A549 (cell line): Measurements from ENCODE around the gene LETM1. TPM values are rescaled to one million over a fixed set of nuclear protein-coding genes. Genes with fewer than 3 reads are reported as not detected.
"Not testable (repeated sequence)": the region's sequence is repeated elsewhere in the genome, so short reads cannot be mapped to it uniquely, and the experiment has no call there.

Experiments used
- ATAC-seq, 2 experiments: fragments of 200-7000 bp in 1 of 2; fragments of >200 bp in 1 of 2; cut with Nextera tagmentation in 1 of 2; cut with Tn5 transposase in 1 of 2; 3 replicates each; pipeline versions ENCODE4 v1.8.0 to v1.9.1; 2018 to 2020; ENCODE audit warnings: mild to moderate bottlenecking in 1 of 2, moderate library complexity in 1 of 2
- CTCF ChIA-PET: fragments of 300-600 bp; sonication (Branson Sonifier 250); formaldehyde crosslinking; extraction: SDS; loops from one replicate; lab custom pipeline; 2021; ENCODE audit warnings: antibody characterized with exemption, inconsistent platforms; lab: Yijun Ruan, JAX
- POLR2A ChIA-PET: fragments of 350-600 bp; formaldehyde crosslinking; extraction: SDS; loops from one replicate; lab custom pipeline; 2021; ENCODE audit warnings: antibody characterized with exemption, inconsistent platforms; lab: Yijun Ruan, JAX
- DNase-seq, 2 experiments: peaks; one replicate each; pipeline versions ENCODE4 v3.0.0 to v3.0.0-alpha.2; 2011 to 2016; ENCODE audit warnings: low read depth in 1 of 2, low spot score in 1 of 2
- FAIRE-seq: peaks from 2 replicates; lab custom pipeline; 2011; peaks lifted over from hg19 to GRCh38; lab: Jason Lieb, UNC
- H3K27ac ChIP-seq, 2 experiments: fragments of >200 bp; sonication (Bioruptor Twin); formaldehyde crosslinking; 3 replicates each; pipeline ENCODE4 v1.5.1; 2016 to 2017
- H3K4me1 ChIP-seq: fragments of >200 bp; sonication (Bioruptor Twin); formaldehyde crosslinking; 3 replicates; pipeline ENCODE4 v1.6.1; 2016
- H3K4me2 ChIP-seq: fragments of >200 bp; sonication (Bioruptor Twin); formaldehyde crosslinking; 3 replicates; pipeline ENCODE4 v1.6.1; 2016
- H3K4me3 ChIP-seq: fragments of >200 bp; sonication (Bioruptor Twin); formaldehyde crosslinking; 3 replicates; pipeline ENCODE4 v1.5.1; 2016
- H3K9me3 ChIP-seq: fragments of >200 bp; sonication (Bioruptor Twin); formaldehyde crosslinking; 3 replicates; pipeline ENCODE4 v1.6.1; 2016
- CHD2 ChIP-seq: fragments of 150-350 bp; IDR thresholded peaks from 2 replicates; pipeline ENCODE4 v1.6.1; 2014; ENCODE audit warnings: low read length; ENCODE audit not compliant: partially characterized antibody
- EHF ChIP-seq: fragments of 250-450 bp; sonication (Bioruptor Pico); IDR thresholded peaks from 2 replicates; pipeline ENCODE4 v1.5.0; 2020; ENCODE audit warnings: mild to moderate bottlenecking
- EHMT2 ChIP-seq: fragments of 200-600 bp; sonication (generic); IDR thresholded peaks from 2 replicates; pipeline ENCODE4 v1.6.1; 2016; ENCODE audit warnings: antibody characterized with exemption, low read depth, mild to moderate bottlenecking, moderate library complexity
- EP300 ChIP-seq, 2 experiments: fragments of >200 bp; sonication (Bioruptor Twin); formaldehyde crosslinking; IDR thresholded peaks; 2 replicates in 1 of 2; 3 replicates in 1 of 2; pipeline ENCODE4 v1.6.1; 2016 to 2017
- FOSB ChIP-seq: fragments of 250-450 bp; sonication (Bioruptor Pico); IDR thresholded peaks from 2 replicates; pipeline ENCODE4 v1.5.0; 2020; ENCODE audit warnings: mild to moderate bottlenecking, moderate library complexity
- HDAC2 ChIP-seq: fragments of 200-600 bp; sonication (generic); IDR thresholded peaks from 2 replicates; pipeline ENCODE4 v1.6.1; 2016
- HEYL ChIP-seq: fragments of 250-450 bp; sonication (Bioruptor Pico); IDR thresholded peaks from 2 replicates; pipeline ENCODE4 v1.8.0; 2021; ENCODE audit warnings: mild to moderate bottlenecking, moderate library complexity
- MAFK ChIP-seq: fragments of 450-650 bp; IDR thresholded peaks from 2 replicates; pipeline ENCODE4 v1.6.1; 2014; ENCODE audit not compliant: partially characterized antibody
- MAZ ChIP-seq: fragments of 150-350 bp; IDR thresholded peaks from 2 replicates; pipeline ENCODE4 v1.6.1; 2014; ENCODE audit warnings: antibody characterized with exemption, low read depth, low read length, borderline replicate concordance
- NFE2L2 ChIP-seq: fragments of 150-350 bp; conservative IDR thresholded peaks from 2 replicates; pipeline ENCODE4 v1.6.1; 2014; ENCODE audit warnings: low read length
- NR3C1 ChIP-seq: fragments of >200 bp; sonication (Bioruptor Twin); formaldehyde crosslinking; IDR thresholded peaks from 3 replicates; pipeline ENCODE4 v1.6.1; 2017
- RARB ChIP-seq: fragments of 250-450 bp; sonication (Bioruptor Pico); IDR thresholded peaks from 2 replicates; pipeline ENCODE4 v1.8.0; 2021; ENCODE audit warnings: mild to moderate bottlenecking, moderate library complexity
- SREBF2 ChIP-seq: fragments of 450-650 bp; IDR thresholded peaks from 2 replicates; pipeline ENCODE4 v1.6.1; 2014; ENCODE audit warnings: mild to moderate bottlenecking, moderate library complexity
- TFCP2L1 ChIP-seq: fragments of 250-450 bp; sonication (Bioruptor Pico); IDR thresholded peaks from 2 replicates; pipeline ENCODE4 v1.5.0; 2021; ENCODE audit warnings: mild to moderate bottlenecking
- ZC3H11A ChIP-seq: fragments of 450-650 bp; IDR thresholded peaks from 2 replicates; pipeline ENCODE4 v1.6.1; 2014; ENCODE audit warnings: antibody characterized with exemption, mild to moderate bottlenecking
- WGBS: methylation state at CpG from one replicate; pipeline ENCODE4 v1.1.6; 2017; ENCODE audit errors: missing lambda C conversion rate; 5-methylcytosine and 5-hydroxymethylcytosine counted together
- polyA plus RNA-seq, 4 experiments: library from polyadenylated mRNA; depleted of rRNA in 3 of 4; stranded (reverse); fragments of >200 nt; fragmentation: RNase III in 1 of 4; extraction: RNeasy Plus Mini Kit Qiagen cat#74134 plus additional on column Dnase treatment in 1 of 4; gene quantifications; 2 replicates in 3 of 4; 3 replicates in 1 of 4; pipeline ENCODE4 v1.2.3, GENCODE V29; 2011 to 2017
- TF ChIP-seq, protein P1 (sequence below): fragments of >200 bp; sonication (Bioruptor Twin); formaldehyde crosslinking; IDR thresholded peaks from 3 replicates; pipeline ENCODE4 v1.5.1; 2016
- TF ChIP-seq, protein P2 (sequence below): fragments of 250-450 bp; sonication (Bioruptor Pico); IDR thresholded peaks from 2 replicates; pipeline ENCODE4 v1.5.0; 2021; ENCODE audit warnings: mild to moderate bottlenecking, moderate library complexity, borderline replicate concordance

The LETM1 gene
- polyA plus RNA-seq, 2 of the 4 experiments (the other 2 are of a cell fraction): 18.6 to 29.6 TPM

DNA sequence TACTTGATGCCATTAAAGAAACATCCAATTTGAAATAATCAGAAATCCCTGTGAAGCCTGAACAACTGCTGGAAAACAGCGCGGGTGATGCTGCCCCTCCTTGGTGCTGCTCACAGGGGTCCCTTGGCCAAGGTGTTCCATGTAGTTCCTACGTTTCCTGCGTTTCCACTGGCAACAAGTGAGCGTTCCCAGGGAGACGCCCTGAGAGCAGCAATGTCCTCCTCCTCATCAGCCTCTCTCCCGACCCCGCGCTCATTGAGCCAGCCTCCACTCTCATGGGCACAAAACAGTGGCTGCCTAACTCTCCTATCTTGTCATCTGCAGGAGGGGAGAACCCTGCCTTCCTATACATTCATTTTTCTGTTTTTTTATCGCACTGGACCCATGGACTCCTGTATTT, 18.9 kb downstream of the LETM1 start:
- DNase-seq (no peak), FAIRE-seq (no peak), ATAC-seq (no peak)
- Histone ChIP-seq H3K9me3 (no peaks in the 10 kb centered on the region), H3K4me3 (no peak overlapping the region), H3K4me2 (no peak overlapping the region), H3K27ac (no peak overlapping the region), H3K4me1 (no peaks in the 10 kb centered on the region)
- ChIA-PET CTCF (no interaction called here), POLR2A (no interaction called here)
- TF ChIP-seq, protein P1, sequence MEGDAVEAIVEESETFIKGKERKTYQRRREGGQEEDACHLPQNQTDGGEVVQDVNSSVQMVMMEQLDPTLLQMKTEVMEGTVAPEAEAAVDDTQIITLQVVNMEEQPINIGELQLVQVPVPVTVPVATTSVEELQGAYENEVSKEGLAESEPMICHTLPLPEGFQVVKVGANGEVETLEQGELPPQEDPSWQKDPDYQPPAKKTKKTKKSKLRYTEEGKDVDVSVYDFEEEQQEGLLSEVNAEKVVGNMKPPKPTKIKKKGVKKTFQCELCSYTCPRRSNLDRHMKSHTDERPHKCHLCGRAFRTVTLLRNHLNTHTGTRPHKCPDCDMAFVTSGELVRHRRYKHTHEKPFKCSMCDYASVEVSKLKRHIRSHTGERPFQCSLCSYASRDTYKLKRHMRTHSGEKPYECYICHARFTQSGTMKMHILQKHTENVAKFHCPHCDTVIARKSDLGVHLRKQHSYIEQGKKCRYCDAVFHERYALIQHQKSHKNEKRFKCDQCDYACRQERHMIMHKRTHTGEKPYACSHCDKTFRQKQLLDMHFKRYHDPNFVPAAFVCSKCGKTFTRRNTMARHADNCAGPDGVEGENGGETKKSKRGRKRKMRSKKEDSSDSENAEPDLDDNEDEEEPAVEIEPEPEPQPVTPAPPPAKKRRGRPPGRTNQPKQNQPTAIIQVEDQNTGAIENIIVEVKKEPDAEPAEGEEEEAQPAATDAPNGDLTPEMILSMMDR: no peak
- no peak for TF ChIP-seq NR3C1
- 96% methylated on average over 10 of the region's 10 CpGs for WGBS

DNA sequence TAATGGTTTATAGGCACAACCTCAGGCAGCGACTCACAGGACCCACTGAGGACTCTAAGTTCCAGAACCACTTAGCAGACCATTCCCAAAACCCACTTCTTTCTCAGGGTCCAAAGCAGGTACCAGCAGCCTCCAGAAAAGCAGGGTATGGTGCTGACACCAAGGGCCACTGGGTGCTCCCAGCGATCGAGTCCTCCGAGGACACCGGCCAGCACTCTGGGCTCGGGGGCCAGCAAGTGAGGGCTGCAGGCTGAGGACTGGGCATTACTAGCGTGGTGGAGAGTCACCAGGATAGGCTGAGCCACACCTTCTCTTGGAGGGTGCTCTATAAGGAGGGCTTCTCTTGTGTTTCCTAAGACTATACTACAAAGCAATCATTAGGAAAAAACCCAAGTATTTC, 19.3 kb downstream of the LETM1 start:
- no peak for FAIRE-seq
- CTCF ChIA-PET: interaction anchor here (3.2 kb wide), 1 partner anchor 27 kb away, joined by 11 read pairs; no protein-coding TSS in a partner anchor
- WGBS: 86% methylated on average over 7 of the region's 7 CpGs

DNA sequence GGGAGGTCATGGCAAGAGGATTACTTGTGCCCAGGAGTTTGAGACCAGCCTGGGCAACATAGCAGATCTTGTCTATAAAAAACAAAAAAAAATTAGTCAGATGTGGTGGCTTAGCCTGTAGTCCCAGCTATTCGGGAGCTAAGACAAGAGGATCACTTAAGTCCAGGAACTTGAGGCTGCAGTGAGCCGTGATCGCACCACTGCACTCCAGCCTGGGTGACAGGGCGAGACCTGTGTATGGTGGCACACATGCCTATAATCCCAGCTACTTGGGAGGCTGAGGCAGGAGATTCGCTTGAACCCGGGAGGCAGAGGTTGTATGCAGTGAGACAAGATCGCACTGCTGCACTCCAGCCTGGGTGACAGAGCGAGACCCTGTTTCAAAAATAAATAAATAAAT, 20.1 kb downstream of the LETM1 start:
- DNase-seq, H3K27ac ChIP-seq, H3K4me1 ChIP-seq, H3K9me3 ChIP-seq, ATAC-seq, H3K4me3 ChIP-seq, POLR2A ChIA-PET, FAIRE-seq, H3K4me2 ChIP-seq: not testable (repeated sequence)
- WGBS: 94% methylated on average over 8 of the region's 8 CpGs
- CTCF ChIA-PET: interaction anchor here (1.4 to 3.2 kb wide), 2 partner anchors 26 to 88 kb away, joined by 4 to 11 read pairs; no protein-coding TSS in a partner anchor

More for the DNA sequence above, 19.3 kb downstream of the LETM1 start:
- H3K27ac ChIP-seq: no peak overlapping the region
- ATAC-seq (no peak), DNase-seq (no peak)
- no peaks in the 10 kb centered on the region for H3K9me3 ChIP-seq
- TF ChIP-seq RARB (CRISPR knock-in tag): no peak
- no peak for TF ChIP-seq HDAC2
- TF ChIP-seq FOSB: no peak
- TF ChIP-seq TFCP2L1 (CRISPR knock-in tag): no peak
- TF ChIP-seq, protein P2, sequence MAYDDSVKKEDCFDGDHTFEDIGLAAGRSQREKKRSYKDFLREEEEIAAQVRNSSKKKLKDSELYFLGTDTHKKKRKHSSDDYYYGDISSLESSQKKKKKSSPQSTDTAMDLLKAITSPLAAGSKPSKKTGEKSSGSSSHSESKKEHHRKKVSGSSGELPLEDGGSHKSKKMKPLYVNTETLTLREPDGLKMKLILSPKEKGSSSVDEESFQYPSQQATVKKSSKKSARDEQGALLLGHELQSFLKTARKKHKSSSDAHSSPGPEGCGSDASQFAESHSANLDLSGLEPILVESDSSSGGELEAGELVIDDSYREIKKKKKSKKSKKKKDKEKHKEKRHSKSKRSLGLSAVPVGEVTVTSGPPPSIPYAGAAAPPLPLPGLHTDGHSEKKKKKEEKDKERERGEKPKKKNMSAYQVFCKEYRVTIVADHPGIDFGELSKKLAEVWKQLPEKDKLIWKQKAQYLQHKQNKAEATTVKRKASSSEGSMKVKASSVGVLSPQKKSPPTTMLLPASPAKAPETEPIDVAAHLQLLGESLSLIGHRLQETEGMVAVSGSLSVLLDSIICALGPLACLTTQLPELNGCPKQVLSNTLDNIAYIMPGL (CRISPR knock-in tag): no peak
- no peak for TF ChIP-seq MAZ
- no peak for TF ChIP-seq EHF (CRISPR knock-in tag)
- no peak for TF ChIP-seq HEYL (CRISPR knock-in tag)
- no peak for TF ChIP-seq EP300 (IDR thresholded peaks at IDR 0.05)
- no peak for TF ChIP-seq ZC3H11A
- no peak for TF ChIP-seq SREBF2
- TF ChIP-seq CHD2: no peak
- no peak for TF ChIP-seq NFE2L2
- TF ChIP-seq MAFK: no peak
- no peak for TF ChIP-seq EHMT2
- no peaks in the 10 kb centered on the region for H3K4me1 ChIP-seq
- POLR2A ChIA-PET: no interaction called here
- no peak overlapping the region for H3K4me2 ChIP-seq
- H3K4me3 ChIP-seq: no peak overlapping the region
